Ramos (cell line): ENCODE measurements around the gene PCDH11Y.
"Not testable (repeated sequence)": the region's sequence is repeated elsewhere in the genome, so short reads cannot be mapped to it uniquely, and the experiment has no call there.

Source experiments
- in situ Hi-C: fragments of 300-500 bp; cut with MboI; formaldehyde crosslinking; loops from one replicate; pipeline ENCODE4 v1.14.3; 2022; ENCODE audit warnings: low sequenced_read_pairs; ENCODE audit not compliant: unreplicated experiment

PCDH11Y gene, protein sequence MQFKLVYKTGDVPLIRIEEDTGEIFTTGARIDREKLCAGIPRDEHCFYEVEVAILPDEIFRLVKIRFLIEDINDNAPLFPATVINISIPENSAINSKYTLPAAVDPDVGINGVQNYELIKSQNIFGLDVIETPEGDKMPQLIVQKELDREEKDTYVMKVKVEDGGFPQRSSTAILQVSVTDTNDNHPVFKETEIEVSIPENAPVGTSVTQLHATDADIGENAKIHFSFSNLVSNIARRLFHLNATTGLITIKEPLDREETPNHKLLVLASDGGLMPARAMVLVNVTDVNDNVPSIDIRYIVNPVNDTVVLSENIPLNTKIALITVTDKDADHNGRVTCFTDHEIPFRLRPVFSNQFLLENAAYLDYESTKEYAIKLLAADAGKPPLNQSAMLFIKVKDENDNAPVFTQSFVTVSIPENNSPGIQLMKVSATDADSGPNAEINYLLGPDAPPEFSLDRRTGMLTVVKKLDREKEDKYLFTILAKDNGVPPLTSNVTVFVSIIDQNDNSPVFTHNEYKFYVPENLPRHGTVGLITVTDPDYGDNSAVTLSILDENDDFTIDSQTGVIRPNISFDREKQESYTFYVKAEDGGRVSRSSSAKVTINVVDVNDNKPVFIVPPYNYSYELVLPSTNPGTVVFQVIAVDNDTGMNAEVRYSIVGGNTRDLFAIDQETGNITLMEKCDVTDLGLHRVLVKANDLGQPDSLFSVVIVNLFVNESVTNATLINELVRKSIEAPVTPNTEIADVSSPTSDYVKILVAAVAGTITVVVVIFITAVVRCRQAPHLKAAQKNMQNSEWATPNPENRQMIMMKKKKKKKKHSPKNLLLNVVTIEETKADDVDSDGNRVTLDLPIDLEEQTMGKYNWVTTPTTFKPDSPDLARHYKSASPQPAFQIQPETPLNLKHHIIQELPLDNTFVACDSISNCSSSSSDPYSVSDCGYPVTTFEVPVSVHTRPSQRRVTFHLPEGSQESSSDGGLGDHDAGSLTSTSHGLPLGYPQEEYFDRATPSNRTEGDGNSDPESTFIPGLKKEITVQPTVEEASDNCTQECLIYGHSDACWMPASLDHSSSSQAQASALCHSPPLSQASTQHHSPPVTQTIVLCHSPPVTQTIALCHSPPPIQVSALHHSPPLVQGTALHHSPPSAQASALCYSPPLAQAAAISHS (N-terminal part only)

DNA sequence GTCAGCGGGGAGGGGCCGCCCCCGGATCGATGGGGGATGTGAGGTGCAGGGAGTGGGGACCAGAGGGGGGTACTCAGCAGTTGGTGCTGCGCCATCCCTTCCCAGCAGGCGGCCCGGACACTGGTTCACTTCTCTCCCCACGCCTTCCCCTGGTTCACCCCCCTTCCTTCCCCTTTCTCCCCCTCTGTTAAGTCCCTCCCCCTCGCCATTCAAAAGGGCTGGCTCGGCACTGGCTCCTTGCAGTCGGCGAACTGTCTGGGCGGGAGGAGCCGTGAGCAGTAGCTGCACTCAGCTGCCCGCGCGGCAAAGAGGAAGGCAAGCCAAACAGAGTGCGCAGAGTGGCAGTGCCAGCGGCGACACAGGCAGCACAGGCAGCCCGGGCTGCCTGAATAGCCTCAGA lies at the start of gene PCDH11Y:
TSS of gene PCDH11Y (plus strand) at position 240 of the 400 bp plus-strand sequence. CDS start 56,804 bp downstream, outside the sequence.
- in situ Hi-C loops, result not testable (repeated sequence)

DNA sequence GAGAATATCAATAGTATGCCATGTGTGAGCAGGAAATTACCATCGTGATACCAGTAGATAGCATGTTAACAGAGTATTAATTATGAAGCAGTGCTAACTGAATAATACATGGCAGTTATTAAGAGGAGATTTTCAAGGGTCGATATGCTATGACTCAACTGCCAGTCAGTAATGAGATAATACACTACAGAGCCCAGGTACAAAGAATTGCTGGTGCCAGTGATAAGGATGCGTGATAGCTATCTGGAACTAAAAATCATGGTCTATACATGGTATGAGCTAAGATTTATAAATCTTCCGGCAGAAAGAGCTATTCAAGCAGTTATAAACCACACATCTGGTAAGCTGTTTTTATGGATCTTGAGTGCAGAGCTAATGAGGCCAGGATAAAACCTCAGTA lies 32.2 kb upstream of the PCDH11Y start:
- in situ Hi-C loops, result not testable (repeated sequence)

DNA sequence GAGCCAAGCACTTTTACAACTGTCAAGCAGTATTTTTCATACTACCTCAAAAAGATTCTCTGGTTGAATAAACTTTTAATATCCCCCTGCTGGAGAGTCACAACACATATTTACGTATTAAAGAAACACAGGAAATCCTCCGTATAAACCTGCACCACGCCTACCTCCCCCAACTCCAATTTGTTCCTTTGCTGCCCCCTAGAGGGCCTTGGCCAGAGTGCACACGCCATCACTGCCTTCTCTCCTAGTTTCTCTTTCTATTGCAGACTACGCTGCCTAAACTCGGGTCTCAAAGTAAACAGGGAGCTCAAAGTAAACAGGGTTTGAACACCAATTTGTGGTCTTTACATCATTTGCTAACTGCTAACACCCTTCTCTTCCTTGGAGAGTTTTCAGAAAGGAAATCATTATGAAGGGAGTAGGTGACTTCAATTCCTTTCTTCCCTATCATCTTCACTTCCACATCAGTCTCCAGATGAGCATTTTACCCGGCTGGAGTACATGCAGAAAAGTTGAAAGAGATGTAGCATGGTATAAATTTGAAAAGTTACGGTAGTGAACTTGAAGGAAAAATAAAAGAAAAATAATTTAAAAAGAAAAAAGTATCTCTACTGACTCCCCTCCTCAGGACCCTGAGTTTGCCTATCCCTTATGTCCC lies 8.2 kb upstream of the PCDH11Y start:
- in situ Hi-C loops, result not testable (repeated sequence)

DNA sequence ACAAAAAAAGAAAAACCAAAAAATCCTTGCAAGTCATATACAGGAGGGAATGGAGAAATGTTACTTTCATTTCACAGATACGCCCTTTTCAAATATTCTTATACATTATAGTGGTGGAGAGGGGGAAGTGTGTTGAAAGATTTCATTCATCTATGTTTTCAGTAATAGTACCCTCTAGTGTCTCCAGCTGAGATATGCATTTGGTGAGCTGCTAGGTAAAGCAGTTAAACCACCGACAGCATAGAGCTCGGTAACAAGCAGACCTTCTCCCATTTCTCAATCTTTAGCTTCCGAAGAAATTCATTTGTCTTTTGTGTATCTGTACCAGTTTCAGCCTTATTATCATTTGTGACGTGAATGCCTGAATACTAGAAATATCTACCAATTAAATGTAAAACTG lies 5.2 kb upstream of the PCDH11Y start:
- in situ Hi-C loops, result not testable (repeated sequence)

DNA sequence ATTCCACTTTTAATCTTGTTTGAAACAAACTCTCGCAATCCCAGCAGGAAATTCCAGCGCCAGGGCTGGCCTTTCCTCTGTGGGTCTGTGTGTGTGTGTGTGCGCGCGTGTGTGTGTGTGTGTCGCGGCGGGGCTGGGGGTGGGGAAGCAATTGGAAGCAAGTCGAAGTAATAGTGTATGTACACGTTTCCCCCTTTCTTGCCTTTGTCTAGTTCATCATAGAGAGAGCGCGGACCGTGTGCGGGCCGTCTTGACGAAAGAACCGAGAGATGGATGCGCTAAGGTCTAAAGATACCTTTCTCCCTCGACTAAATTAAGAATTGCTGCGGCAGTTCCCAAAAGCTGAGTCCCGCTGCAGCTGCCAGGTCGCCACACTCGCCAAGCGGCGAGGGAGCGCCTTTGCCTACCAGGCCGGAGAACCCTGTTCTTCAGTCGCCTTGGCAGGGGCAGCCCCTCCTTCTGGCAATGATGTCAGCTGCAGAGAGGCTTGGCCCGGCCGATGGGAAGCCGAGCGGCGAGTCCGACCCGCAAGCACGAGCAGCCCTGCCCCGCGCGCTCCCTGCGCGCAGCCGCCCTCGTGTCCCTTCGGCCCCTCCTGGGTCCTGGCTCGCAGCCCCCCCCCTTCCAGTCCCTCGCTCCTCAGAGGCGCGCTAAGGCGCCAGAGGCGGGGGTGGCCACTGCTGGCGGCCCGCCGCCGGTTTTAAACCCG lies 2.5 kb downstream of the PCDH11Y start:
- in situ Hi-C loops, result not testable (repeated sequence)

DNA sequence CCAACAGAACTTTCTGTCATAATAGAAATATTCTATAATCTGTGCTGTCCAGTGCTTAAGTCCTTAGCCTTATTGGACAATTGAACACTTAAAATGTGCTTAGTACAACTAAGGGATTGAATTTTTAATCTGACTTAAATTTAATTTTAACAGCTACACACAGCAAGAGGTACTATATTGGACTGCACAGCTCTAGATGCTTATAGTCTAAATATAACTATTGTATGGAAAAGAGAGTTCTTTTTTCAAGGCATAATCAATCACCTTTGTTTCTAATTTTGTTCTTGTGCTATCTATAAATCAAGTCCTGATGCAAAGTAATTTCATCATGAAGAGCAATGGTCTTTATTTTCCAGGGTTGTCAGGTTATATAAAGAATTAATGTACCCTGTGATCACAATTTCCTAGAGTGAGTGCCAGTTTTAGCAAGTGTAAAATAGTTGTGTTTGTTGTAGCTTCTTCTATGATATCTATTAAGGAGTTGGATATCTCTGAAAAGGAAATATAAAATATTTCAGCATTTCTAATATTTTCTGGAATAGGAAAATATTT lies 39.0 kb downstream of the PCDH11Y start:
- in situ Hi-C loops, result not testable (repeated sequence)

DNA sequence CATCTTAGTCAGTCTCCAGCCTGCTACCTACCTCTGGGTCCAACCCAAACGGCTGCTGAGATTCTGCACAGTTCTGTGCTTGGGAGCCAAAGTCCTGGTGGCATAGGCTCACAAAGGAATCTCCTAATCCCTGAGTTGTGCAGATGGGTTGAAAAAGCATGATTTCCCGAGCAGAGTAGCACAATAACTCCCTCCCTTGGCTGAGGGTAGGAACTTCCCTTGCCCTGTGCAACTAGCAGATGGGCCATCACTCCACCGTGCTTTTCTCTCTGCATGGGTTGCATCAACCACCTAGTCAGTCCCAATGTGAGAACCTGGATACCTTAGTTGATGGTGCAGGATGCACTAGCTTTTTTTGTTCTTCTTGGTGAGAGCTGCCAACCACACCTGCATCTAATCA lies 82.9 kb downstream of the PCDH11Y start:
- in situ Hi-C loops, result not testable (repeated sequence)

DNA sequence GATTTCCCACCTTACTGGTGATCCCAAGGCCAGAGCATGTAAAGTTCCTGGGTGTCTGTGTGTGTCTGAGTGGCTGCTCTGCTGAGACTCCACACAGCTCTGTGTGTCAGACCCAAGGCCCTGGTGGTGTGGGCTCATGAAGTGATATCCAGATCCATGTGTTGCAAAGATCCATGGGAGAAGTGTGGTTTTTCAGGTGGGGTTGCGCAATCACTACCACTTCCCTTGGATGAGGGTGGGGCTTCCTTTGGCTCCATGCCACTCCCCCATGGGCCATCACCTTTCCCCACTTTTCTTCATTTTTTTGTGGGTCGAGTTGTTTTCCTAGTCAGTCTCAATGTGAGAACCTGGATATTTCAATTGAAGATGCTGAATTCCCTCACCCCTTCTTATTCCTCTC lies 182.9 kb downstream of the PCDH11Y start:
- in situ Hi-C loops, result not testable (repeated sequence)

DNA sequence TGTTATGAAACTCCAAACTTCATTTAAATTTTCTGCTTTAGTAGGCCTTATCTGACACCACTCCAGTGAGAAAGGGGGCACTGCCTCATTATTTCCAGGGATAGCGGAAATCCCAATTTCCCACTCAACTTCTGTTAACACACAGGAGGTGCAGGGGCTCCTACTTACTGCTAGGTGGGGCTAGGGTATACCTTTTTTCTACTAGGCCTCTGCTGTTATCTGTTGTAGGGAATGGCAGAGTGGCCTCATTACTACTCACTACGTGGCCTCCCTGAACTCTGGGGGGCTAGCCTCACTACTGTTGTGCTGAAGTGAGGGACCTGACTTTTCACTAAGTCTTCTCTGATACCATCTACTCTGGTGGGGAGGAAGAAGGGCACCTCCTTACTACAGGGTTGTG lies 215.0 kb downstream of the PCDH11Y start:
- in situ Hi-C loops, result not testable (repeated sequence)

DNA sequence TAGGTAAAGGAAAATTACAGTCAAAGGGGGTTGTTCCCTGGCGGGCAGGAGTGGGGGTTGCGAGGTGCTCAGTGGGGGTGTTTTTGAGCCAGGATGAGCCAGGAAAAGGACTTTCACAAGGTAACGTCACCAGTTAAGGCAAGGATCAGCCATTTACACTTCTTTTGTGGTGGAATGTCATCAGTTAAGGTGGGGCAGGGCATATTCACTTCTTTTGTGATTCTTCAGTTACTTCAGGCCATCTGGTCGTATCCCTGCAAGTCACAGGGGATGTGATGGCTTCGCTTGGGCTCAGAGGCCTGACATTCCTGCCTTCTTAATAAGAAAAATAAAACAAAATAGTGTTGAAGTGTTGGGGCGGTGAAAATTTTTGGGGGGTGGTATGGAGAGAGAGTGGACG lies 324.8 kb downstream of the PCDH11Y start:
- in situ Hi-C loops, result not testable (repeated sequence)

DNA sequence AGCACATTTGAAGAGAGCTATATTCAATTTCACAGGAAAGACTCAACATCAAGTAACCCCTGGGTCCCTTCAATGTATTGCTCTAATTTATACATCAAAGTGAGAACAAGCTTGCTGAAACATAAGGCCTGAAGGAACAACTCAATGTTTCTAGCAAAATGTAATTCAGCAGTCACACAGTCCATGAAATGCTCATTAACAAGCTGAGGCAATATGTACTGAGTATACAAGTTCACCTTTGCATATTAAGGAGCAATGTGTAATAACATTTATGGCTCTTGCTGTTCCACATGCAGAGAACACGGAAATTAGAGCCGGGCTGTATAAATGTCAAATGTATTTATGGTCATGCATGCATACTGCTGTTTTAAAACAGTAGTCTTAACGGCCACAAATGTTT lies 342.1 kb downstream of the PCDH11Y start:
- in situ Hi-C loops, result not testable (repeated sequence)

DNA sequence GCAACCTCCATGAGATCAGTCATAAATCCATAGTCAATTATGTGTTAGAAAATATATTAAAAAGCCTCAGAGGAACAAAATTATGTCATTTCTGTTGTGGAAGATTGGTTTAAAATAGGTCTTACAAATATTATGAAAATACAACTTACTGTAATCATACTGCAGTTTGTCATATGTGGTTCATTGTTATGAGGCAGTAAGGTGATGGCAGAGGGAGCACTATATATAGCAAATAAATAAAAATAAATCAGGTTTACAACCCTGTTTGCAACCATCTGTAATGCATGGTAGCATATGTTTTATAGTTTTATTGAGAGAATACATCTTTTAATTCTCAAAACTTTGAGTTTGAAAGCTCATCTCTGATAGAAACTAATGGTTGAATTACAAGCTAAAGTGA lies 543.6 kb downstream of the PCDH11Y start:
- in situ Hi-C loops, result not testable (repeated sequence)

DNA sequence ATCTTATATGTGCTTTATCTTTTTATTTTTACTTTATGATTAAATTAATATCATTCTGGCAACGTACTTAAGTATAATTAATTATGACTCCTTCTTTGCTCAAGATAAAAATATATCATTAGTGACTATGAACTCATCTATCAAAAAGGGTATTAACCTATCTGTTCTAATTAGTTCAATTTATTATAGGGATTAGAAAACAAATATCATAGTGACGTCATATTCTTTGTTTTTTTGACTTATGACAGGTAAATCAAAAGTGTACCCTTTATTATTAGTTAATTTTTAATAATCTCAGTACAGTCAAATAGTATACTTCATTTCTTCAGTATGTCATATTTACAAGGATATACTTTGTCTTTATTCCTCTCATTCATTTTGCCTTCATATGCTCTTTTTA lies 638.5 kb downstream of the PCDH11Y start:
- in situ Hi-C loops, result not testable (repeated sequence)

DNA sequence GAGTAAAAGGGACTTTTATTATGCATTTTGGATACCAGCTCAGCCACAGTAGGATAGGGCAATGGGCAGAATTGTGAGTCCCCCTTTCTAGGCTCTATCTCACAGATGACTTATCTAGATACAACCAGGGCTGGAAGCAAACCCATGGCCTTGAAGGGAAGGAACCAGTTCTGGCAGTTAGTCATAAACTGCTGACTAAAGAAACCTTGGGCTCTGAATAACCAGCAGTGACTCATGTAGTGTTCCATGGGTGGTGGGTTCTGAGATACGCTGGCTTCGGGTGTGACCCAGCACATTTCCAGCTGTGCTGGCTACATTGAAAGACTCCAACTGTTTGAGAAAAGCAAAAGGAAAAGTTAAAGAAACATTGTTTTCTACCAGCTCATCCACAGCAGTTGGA lies 679.2 kb downstream of the PCDH11Y start:
- in situ Hi-C loops, result not testable (repeated sequence)

DNA sequence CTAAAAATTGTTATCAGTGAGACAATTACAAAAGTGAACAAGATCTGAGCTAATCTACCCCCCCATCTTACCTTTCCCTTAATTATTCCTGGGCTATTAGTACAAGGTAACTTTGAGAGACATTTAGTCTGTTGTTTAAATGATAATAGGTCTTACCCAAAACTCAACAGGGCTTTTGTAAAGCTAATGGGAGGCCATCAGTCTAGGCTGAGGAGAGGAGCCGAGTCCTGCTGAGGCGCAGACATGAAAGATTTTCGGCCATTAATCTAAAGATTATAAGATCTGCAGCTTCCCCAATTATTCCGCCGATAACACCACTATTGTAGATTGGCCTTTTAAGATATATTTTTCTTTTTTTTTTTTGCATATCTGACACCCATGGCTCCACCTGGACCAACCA lies 708.6 kb downstream of the PCDH11Y start:
- in situ Hi-C loops, result not testable (repeated sequence)

DNA sequence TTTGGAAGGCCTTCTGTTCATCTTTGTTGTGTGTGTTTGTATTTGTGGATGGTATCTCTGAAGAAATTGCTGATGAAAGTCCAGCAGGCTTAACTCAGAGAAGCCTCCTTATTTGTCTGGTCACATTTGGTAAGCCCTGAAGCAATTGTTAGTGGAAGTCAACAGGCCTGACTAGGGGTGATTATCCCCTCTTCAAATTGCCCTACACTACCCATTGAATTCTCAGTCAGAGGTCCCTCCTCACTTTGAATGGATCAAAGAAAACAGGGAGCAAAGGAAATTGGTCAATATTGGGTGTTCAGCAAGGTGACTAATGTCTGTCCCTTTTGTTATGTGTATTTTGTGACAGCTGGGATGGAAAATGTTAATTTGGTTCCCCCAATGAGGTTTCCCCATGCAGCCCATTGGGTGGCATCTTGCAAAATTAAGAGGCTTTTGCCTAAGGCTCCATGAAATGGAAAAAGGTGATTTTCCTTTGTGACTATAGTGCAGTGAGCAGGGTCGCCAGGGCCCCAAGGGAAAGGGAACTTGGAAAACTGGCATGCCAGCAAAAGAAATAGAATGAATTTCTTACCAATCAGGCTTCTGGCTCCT lies 709.8 kb downstream of the PCDH11Y start:
- in situ Hi-C loops, result not testable (repeated sequence)

DNA sequence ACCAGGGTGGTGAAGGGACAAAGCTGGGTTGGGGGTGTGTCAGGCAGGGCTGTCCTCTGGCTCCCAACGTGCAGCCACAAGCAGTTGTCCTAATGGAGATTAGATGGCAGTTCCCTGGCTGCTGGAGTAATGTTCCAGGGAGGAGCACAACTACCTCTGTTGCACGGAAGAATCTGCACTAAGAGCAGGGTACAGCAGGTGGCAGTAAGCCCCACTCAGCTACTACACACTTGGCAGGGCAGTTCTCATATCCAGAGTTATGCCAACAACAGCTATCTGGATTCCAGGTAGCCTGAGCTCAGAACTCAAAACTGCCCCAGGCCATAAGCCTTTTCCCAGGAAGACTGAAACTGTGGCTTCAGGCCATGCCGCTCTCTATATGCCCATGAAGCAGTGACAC lies 761.3 kb downstream of the PCDH11Y start:
- in situ Hi-C loops, result not testable (repeated sequence)

DNA sequence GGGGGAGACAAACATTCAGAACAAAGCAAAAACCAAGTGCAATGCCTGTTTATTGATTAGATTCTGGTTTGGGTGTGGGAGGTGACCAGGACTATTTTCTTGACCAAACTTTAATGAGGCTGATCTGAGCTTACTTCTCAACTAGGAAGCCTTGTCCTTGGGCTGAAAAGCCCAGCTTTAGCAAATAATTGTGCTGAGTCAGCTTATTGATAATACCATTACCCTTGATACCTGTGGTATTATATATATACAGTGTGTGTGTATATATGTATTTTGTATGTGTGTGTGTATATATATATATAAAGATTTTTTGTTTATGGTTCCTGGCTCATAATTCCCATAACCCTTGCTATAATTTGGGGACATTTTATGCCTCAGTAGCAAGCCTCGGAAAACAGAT lies 776.4 kb downstream of the PCDH11Y start:
- in situ Hi-C loops, result not testable (repeated sequence)
